Mucosa of descending colon (tissue), 3 donors: ENCODE measurements around the gene ZMYND11. TPM values are rescaled to one million over a fixed set of nuclear protein-coding genes. Genes with fewer than 3 reads are reported as not detected.

Experiments used
- ATAC-seq: fragments of 200-7000 bp; cut with Tn5 transposase; one replicate; pipeline ENCODE4 v1.9.1; 2020; ENCODE audit warnings: mild to moderate bottlenecking, moderate library complexity
- DNase-seq, 3 donors: peaks; one replicate each; pipeline ENCODE4 v3.0.0-alpha.2; 2020
- H3K36me3 ChIP-seq: fragments of 200-600 bp; one replicate; pipeline ENCODE4 v1.8.0; 2021; ENCODE audit warnings: low read depth, mild to moderate bottlenecking
- H3K4me1 ChIP-seq: fragments of 200-600 bp; one replicate; pipeline ENCODE4 v1.8.0; 2021; ENCODE audit warnings: low read depth, mild to moderate bottlenecking
- H3K4me3 ChIP-seq: fragments of 200-600 bp; one replicate; pipeline ENCODE4 v1.8.0; 2021; ENCODE audit warnings: mild to moderate bottlenecking
- H3K9me3 ChIP-seq: fragments of 200-600 bp; one replicate; pipeline ENCODE4 v1.8.0; 2021; ENCODE audit warnings: mild to moderate bottlenecking
- CTCF ChIP-seq: fragments of 200-600 bp; IDR thresholded peaks from one replicate; pipeline ENCODE4 v1.8.0; 2022; ENCODE audit warnings: antibody characterized with exemption, mild to moderate bottlenecking
- intact Hi-C, 2 donors: fragments of 100-400 bp; cut with DNase I in 1 of 2; cut with micrococcal nuclease in 1 of 2; formaldehyde crosslinking; loops; one replicate each; pipeline versions ENCODE4 v1.11.0 to v1.11.1; 2022; cut with DNase I, micrococcal nuclease
- total RNA-seq, 3 donors: library from RNA; stranded (reverse); fragmentation: NEBNext Ultra II Directional in 2 of 3; extraction: Animal tissue kit (Norgen Biotek cat#: 25700) in 2 of 3; gene quantifications; one replicate each; pipeline versions ENCODE4 v1.2.1 to v1.2.4, GENCODE V29; 2021 to 2023
- donor health status: DM: no; HTN: no; CAD: no; lungs with moderate emphysema.
- donor health status: DM: no; HTN: no; CAD: no.
- donor health status: DM: no; HTN: yes; CAD: no.

Gene ZMYND11
- total RNA-seq, 3 donors from 2014 or later = 34.5 to 131 (median 37.6) TPM

- no peak for ATAC-seq
- intact Hi-C loops = no loop called here
- no peak for DNase-seq
- peaks cover 7% of the 10 kb centered on the region for H3K9me3 ChIP-seq
- H3K36me3 ChIP-seq = no peaks in the 10 kb centered on the region
- H3K4me1 ChIP-seq = no peaks in the 10 kb centered on the region
- no peak for TF ChIP-seq CTCF
- no peak overlapping the region for H3K4me3 ChIP-seq
Measured at GRCh38 chr10:90161-90560, 45.1 kb upstream of the ZMYND11 start.

- Histone ChIP-seq H3K9me3 (peaks cover 17% of the 10 kb centered on the region), H3K4me1 (no peaks in the 10 kb centered on the region), H3K4me3 (no peak overlapping the region), H3K36me3 (no peaks in the 10 kb centered on the region)
- intact Hi-C loops = no loop called here
- no peak for TF ChIP-seq CTCF
- ATAC-seq = no peak
- DNase-seq = no peak
Measured at GRCh38 chr10:91313-91712, 43.9 kb upstream of the ZMYND11 start.

GRCh38 chr10:92153-92552 is 43.1 kb upstream of the ZMYND11 start:
- H3K4me1 ChIP-seq = no peaks in the 10 kb centered on the region
- no peak for ATAC-seq
- intact Hi-C loops = no loop called here
- no peak for TF ChIP-seq CTCF
- DNase-seq = no peak
- peaks cover 21% of the 10 kb centered on the region for H3K9me3 ChIP-seq
- H3K4me3 ChIP-seq = no peak overlapping the region
- no peaks in the 10 kb centered on the region for H3K36me3 ChIP-seq

- no peak for ATAC-seq
- H3K4me3 ChIP-seq = no peak overlapping the region
- no peaks in the 10 kb centered on the region for H3K36me3 ChIP-seq
- no peaks in the 10 kb centered on the region for H3K4me1 ChIP-seq
- no peak for TF ChIP-seq CTCF
- no peak for DNase-seq
- H3K9me3 ChIP-seq = peaks cover 21% of the 10 kb centered on the region
- intact Hi-C loops = no loop called here
Measured at GRCh38 chr10:92846-93245, 42.4 kb upstream of the ZMYND11 start.

GRCh38 chr10:94613-95012 is 40.6 kb upstream of the ZMYND11 start:
- Histone ChIP-seq H3K36me3 (no peaks in the 10 kb centered on the region), H3K4me1 (no peaks in the 10 kb centered on the region), H3K9me3 (peaks cover 21% of the 10 kb centered on the region), H3K4me3 (no peak overlapping the region)
- DNase-seq (no peak), ATAC-seq (no peak)
- intact Hi-C loops = no loop called here
- no peak for TF ChIP-seq CTCF

- DNase-seq (no peak), ATAC-seq (no peak)
- Histone ChIP-seq H3K9me3 (peaks cover 21% of the 10 kb centered on the region), H3K36me3 (no peaks in the 10 kb centered on the region), H3K4me1 (no peaks in the 10 kb centered on the region), H3K4me3 (no peak overlapping the region)
- intact Hi-C loops = no loop called here
- no peak for TF ChIP-seq CTCF
Measured at GRCh38 chr10:95356-96115, 39.7 kb upstream of the ZMYND11 start.
